AG08396 (cell line): ENCODE results near the gene MIPOL1.
"Not testable (repeated sequence)": the region's sequence is repeated elsewhere in the genome, so short reads cannot be mapped to it uniquely, and the experiment has no call there.

Source experiments
- DNase-seq: peaks from one replicate; pipeline ENCODE4 v3.0.0; 2012; ENCODE audit warnings: low spot score, mixed read lengths

The MIPOL1 gene

GRCh38 chr14:37546621-37547447 is 349.1 kb downstream of the MIPOL1 start:
- DNase-seq, result peak; percentile 5

- peak; percentile 39 for DNase-seq
These were observed 352.8 kb downstream of the MIPOL1 start for GRCh38 chr14:37550511-37550910.

GRCh38 chr14:37551119-37551518 is 353.4 kb downstream of the MIPOL1 start:
- no peak for DNase-seq

GRCh38 chr14:37553935-37554550 is 356.3 kb downstream of the MIPOL1 start:
- DNase-seq, result no peak

- not testable (repeated sequence) for DNase-seq
These were observed 357.9 kb downstream of the MIPOL1 start for GRCh38 chr14:37555596-37555995.

- DNase-seq, result no peak
These were observed 361.0 kb downstream of the MIPOL1 start for GRCh38 chr14:37558740-37559139.

- peak; percentile 17 for DNase-seq
These were observed 361.6 kb downstream of the MIPOL1 start for GRCh38 chr14:37559386-37559785.

- no peak for DNase-seq
These were observed 365.5 kb downstream of the MIPOL1 start for GRCh38 chr14:37563189-37563588.

- no peak for DNase-seq
These were observed 367.8 kb downstream of the MIPOL1 start for GRCh38 chr14:37565550-37565949.

GRCh38 chr14:37566811-37567371 is 369.2 kb downstream of the MIPOL1 start:
- DNase-seq, result no peak

- DNase-seq, result no peak
These were observed 372.0 kb downstream of the MIPOL1 start for GRCh38 chr14:37569729-37570128.

GRCh38 chr14:37571391-37571790 is 373.7 kb downstream of the MIPOL1 start:
- DNase-seq, result no peak

GRCh38 chr14:37573356-37573755 is 375.6 kb downstream of the MIPOL1 start:
- no peak for DNase-seq

- no peak for DNase-seq
These were observed 381.5 kb downstream of the MIPOL1 start for GRCh38 chr14:37579274-37579673.

- no peak for DNase-seq
These were observed 382.4 kb downstream of the MIPOL1 start for GRCh38 chr14:37580146-37580545.

- DNase-seq, result no peak
These were observed 385.8 kb downstream of the MIPOL1 start for GRCh38 chr14:37583358-37584210.

GRCh38 chr14:37584211-37585100 is 386.7 kb downstream of the MIPOL1 start:
- DNase-seq, result no peak

- DNase-seq, result no peak
These were observed 387.4 kb downstream of the MIPOL1 start for GRCh38 chr14:37585101-37585511.

- DNase-seq, result no peak
These were observed 388.4 kb downstream of the MIPOL1 start for GRCh38 chr14:37585971-37586796.

- no peak for DNase-seq
These were observed 389.0 kb downstream of the MIPOL1 start for GRCh38 chr14:37586797-37587130.
